ENCODE data around the gene GAPT. TPM values are rescaled to one million over a fixed set of nuclear protein-coding genes. Genes with fewer than 3 reads are reported as not detected.

The GAPT gene
- total RNA-seq, 1 experiment from 2014 or later, result not detected

DNA sequence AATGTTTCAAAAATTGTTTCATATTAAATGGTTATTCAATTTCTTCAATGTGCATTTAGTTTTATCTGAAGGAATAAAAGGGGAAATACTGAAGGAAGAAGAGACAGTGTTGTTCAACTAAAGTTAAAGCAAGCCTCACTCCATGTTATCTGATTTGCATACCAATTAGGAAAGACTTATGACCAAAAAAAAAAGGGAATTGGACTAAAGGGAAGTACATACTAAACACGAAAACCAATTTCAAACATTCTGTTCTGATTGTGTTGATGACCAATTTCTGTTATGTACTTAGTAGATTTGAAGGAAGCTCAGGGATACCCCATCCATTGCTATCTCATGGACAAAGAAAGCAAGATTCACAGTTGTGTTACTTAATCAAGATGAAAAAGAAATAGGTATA lies 4.9 kb upstream of the GAPT start:
- Histone ChIP-seq H3K27me3 (replicated peaks; ENCODE audit: insufficient read depth, low read depth, low read length, poor library complexity) (no peaks in the 10 kb centered on the region), H3K36me3 (ENCODE audit: insufficient read depth, low read length, poor library complexity, severe bottlenecking) (no peaks in the 10 kb centered on the region), H3K4me3 (ENCODE audit: low read depth, low read length, poor library complexity, severe bottlenecking) (no peak overlapping the region), H3K27ac (ENCODE audit: low read depth, low read length, poor library complexity, severe bottlenecking) (no peak overlapping the region), H3K9me3 (ENCODE audit: low read depth, low read length, poor library complexity, severe bottlenecking) (no peaks in the 10 kb centered on the region), H3K4me1 (ENCODE audit: insufficient read depth, low read length, poor library complexity, severe bottlenecking) (no peaks in the 10 kb centered on the region)
- POLR2A ChIA-PET (ENCODE audit: low non-redundant PET), result no interaction called here
- CTCF ChIA-PET, result no interaction called here
- DNase-seq (ENCODE audit: low spot score), result no peak
- no TSS peak for BruUV-seq (replicated peaks)
- intact Hi-C loops (cut with micrococcal nuclease; ENCODE audit: unreplicated experiment), result no loop called here
- no peak for TF ChIP-seq EZH2 (IDR thresholded peaks at IDR 0.05; ENCODE audit: borderline replicate concordance, low read depth, low read length, poor library complexity, severe bottlenecking)
- TF ChIP-seq, protein P1, sequence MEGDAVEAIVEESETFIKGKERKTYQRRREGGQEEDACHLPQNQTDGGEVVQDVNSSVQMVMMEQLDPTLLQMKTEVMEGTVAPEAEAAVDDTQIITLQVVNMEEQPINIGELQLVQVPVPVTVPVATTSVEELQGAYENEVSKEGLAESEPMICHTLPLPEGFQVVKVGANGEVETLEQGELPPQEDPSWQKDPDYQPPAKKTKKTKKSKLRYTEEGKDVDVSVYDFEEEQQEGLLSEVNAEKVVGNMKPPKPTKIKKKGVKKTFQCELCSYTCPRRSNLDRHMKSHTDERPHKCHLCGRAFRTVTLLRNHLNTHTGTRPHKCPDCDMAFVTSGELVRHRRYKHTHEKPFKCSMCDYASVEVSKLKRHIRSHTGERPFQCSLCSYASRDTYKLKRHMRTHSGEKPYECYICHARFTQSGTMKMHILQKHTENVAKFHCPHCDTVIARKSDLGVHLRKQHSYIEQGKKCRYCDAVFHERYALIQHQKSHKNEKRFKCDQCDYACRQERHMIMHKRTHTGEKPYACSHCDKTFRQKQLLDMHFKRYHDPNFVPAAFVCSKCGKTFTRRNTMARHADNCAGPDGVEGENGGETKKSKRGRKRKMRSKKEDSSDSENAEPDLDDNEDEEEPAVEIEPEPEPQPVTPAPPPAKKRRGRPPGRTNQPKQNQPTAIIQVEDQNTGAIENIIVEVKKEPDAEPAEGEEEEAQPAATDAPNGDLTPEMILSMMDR (conservative IDR thresholded peaks at IDR 0.05; ENCODE audit: low read depth, low read length), result no peak

DNA sequence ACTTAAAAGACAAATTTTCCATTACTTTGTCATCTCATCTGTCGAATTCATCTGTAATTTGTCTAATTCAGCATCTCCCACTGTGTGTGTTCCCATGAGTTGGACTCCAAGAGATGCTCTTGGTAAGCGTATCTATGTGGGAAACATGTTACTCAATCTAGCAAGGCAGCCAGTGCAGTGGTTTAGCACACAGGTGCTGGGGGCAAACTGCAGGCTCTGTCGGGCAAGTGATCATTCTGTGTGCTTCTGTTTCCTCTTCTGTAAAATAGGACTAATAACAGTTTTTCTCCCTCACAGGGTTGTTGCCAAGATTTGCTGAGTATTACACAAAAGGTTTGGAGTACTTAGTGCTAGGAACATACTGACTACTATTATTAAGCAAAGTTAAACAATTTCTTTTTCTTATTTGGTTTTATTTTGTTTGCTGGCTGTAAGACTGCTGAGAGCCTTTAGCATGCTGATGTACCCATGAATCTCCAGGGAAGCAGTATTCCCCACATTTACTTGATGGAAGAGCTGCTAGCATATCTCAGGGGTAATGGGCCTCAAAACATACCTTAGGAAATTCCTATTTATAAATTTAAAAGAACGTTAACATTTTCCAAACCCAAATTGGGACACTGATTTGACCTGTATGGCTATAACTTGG lies 709 bp upstream of the GAPT start:
- Histone ChIP-seq H3K4me3 (ENCODE audit: low read depth, low read length, poor library complexity, severe bottlenecking) (no peak overlapping the region), H3K36me3 (ENCODE audit: insufficient read depth, low read length, poor library complexity, severe bottlenecking) (no peaks in the 10 kb centered on the region), H3K4me1 (ENCODE audit: insufficient read depth, low read length, poor library complexity, severe bottlenecking) (no peaks in the 10 kb centered on the region), H3K9me3 (ENCODE audit: low read depth, low read length, poor library complexity, severe bottlenecking) (no peaks in the 10 kb centered on the region), H3K27ac (ENCODE audit: low read depth, low read length, poor library complexity, severe bottlenecking) (no peak overlapping the region), H3K27me3 (replicated peaks; ENCODE audit: insufficient read depth, low read depth, low read length, poor library complexity) (no peaks in the 10 kb centered on the region)
- intact Hi-C loops (cut with micrococcal nuclease; ENCODE audit: unreplicated experiment), result loop anchor here (10.0 kb wide), 1 partner anchor 254 kb away; no protein-coding TSS in a partner anchor
- ChIA-PET POLR2A (ENCODE audit: low non-redundant PET) (no interaction called here), CTCF (no interaction called here)
- DNase-seq (ENCODE audit: low spot score), result no peak
- TF ChIP-seq, protein P1 (conservative IDR thresholded peaks at IDR 0.05; ENCODE audit: low read depth, low read length), result no peak
- TF ChIP-seq EZH2 (IDR thresholded peaks at IDR 0.05; ENCODE audit: borderline replicate concordance, low read depth, low read length, poor library complexity, severe bottlenecking), result no peak
- BruUV-seq (replicated peaks), result no TSS peak

DNA sequence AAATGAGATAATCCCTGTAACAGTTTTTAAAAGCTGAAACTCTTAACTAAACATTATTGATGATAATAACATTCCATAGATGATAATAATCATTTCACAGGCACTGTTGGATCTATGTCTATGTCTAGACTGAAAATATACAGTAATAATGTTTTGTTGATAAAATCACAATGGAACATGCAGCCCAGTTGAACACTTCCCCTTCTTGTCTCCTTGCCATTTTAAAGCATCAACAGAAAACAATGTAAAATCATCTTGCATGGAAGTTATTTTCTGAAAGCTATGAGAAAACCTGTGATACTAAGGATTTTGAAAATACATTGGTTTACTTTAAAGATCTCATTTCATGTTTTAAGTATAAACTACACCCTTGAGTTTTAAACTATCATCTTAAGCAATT lies 1.9 kb downstream of the GAPT start:
- ChIA-PET POLR2A (ENCODE audit: low non-redundant PET) (no interaction called here), CTCF (no interaction called here)
- Histone ChIP-seq H3K4me3 (ENCODE audit: low read depth, low read length, poor library complexity, severe bottlenecking) (no peak overlapping the region), H3K27me3 (replicated peaks; ENCODE audit: insufficient read depth, low read depth, low read length, poor library complexity) (no peaks in the 10 kb centered on the region), H3K9me3 (ENCODE audit: low read depth, low read length, poor library complexity, severe bottlenecking) (no peaks in the 10 kb centered on the region), H3K36me3 (ENCODE audit: insufficient read depth, low read length, poor library complexity, severe bottlenecking) (no peaks in the 10 kb centered on the region), H3K4me1 (ENCODE audit: insufficient read depth, low read length, poor library complexity, severe bottlenecking) (no peaks in the 10 kb centered on the region), H3K27ac (ENCODE audit: low read depth, low read length, poor library complexity, severe bottlenecking) (no peak overlapping the region)
- intact Hi-C loops (cut with micrococcal nuclease; ENCODE audit: unreplicated experiment), result loop anchor here (10.0 kb wide), 1 partner anchor 252 kb away; no protein-coding TSS in a partner anchor
- no peak for DNase-seq (ENCODE audit: low spot score)
- no peak for TF ChIP-seq EZH2 (IDR thresholded peaks at IDR 0.05; ENCODE audit: borderline replicate concordance, low read depth, low read length, poor library complexity, severe bottlenecking)
- TF ChIP-seq, protein P1 (conservative IDR thresholded peaks at IDR 0.05; ENCODE audit: low read depth, low read length), result no peak
- BruUV-seq (replicated peaks), result no TSS peak

Data from A673 (cell line).